ENCODE results near the gene SSC4D. TPM values are rescaled to one million over a fixed set of nuclear protein-coding genes. Genes with fewer than 3 reads are reported as not detected.
"Not testable (repeated sequence)": the region's sequence is repeated elsewhere in the genome, so short reads cannot be mapped to it uniquely, and the experiment has no call there.

The SSC4D gene
- total RNA-seq, 2 experiments from 2014 or later: 0.32 to 0.60 TPM

DNA sequence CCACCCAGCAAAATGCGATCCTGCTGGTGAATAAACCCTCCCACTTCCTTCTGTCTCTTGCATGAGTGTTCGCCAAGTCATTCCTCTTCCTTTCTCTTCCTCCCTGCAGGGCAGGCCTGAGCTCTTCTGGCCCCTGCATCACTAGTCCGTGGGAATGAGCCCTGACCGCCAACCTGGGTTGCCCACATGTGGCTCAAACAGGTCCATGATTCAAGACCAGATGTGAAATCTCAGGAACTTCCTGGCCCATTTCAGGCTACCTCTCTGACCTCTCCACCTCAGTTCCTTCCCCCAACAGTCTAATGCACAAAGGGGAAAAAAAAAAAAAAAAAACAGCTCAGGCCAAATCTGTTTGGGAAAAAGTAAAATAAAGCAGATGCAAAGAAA lies 45.3 kb downstream of the SSC4D start:
- H3K27me3 Mint-ChIP-seq: no peaks in the 10 kb centered on the region
- ChIA-PET POLR2A (no interaction called here), CTCF (interaction anchor here (0.6 to 2.3 kb wide), 5 partner anchors 10 to 50 kb away, joined by 3 to 9 read pairs (median 4); no protein-coding TSS in a partner anchor)
- H3K4me1 Mint-ChIP-seq: peaks cover 36% of the 10 kb centered on the region
- peak overlapping the region; percentile 91 for H3K27ac Mint-ChIP-seq
- peak overlapping the region; percentile 19 for H3K4me3 Mint-ChIP-seq
- DNase-seq: no peak
- no peaks in the 10 kb centered on the region for H3K36me3 Mint-ChIP-seq (ENCODE audit: low read depth)
- no peaks in the 10 kb centered on the region for H3K9me3 Mint-ChIP-seq

DNA sequence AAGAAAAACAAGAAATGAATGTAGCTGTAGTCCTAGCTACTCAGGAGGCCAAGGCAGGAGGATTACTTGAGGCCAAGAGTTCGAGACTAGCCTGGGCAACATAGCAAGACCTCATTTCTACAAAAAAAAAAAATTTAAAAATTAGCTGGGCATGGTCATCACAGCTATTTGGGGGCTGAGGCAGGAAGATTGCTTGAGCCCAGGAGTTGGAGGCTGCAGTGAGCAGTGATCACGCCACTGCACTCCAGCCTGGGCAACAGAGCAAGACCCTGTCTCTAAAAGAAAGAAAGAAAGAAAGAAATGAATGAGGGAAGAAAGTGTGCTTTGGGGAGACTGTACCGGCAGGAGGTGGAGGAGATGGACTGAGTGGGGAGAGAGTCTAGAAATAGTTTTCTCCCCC lies 45.7 kb downstream of the SSC4D start:
- H3K4me3 Mint-ChIP-seq: peak overlapping the region; percentile 19

DNA sequence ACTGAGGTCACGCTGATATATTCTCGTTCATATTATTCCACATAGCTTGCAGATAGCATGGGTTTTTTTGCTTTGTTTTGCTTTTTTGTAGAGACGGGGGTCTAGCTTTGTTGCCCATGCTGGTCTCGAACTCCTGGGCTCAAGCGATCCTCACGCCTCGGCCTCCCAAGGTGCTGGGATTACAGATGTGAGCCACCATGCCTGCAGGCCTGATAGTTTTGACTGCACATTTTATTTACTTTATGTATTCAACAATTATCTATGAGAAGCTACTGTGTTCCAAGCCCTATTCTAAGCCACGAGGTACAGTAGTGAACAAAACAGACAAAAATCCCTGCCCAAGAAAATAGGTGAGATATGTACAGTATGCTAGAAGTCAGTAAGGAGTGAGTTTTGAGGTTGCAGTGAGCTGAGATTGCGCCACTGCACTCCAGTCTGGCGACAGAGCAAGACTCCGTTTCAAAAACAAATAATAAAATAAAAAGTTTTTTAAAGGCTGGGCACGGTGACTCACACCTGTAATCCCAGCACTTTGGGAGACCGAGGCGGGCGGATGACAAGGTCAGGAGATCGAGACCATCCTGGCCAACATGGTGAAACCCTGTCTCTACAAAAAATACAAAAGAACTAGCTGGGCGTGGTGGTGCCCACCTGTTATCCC lies 49.4 kb downstream of the SSC4D start:
- CTCF ChIA-PET: interaction anchor here (0.5 to 3.1 kb wide), 8 partner anchors 9 to 1077 kb away, joined by 3 to 32 read pairs (median 5); no protein-coding TSS in a partner anchor
- no peaks in the 10 kb centered on the region for H3K27me3 Mint-ChIP-seq
- H3K9me3 Mint-ChIP-seq: no peaks in the 10 kb centered on the region
- POLR2A ChIA-PET: interaction anchor here (0.6 kb wide), 1 partner anchor 175 kb away, joined by 3 read pairs; no protein-coding TSS in a partner anchor
- DNase-seq: no peak
- H3K36me3 Mint-ChIP-seq (ENCODE audit: low read depth): peaks cover 22% of the 10 kb centered on the region
- peaks cover 49% of the 10 kb centered on the region for H3K4me1 Mint-ChIP-seq
- H3K4me3 Mint-ChIP-seq: peak overlapping the region; percentile 84
- H3K27ac Mint-ChIP-seq: peak overlapping the region; percentile 97

More for the DNA sequence above, 45.7 kb downstream of the SSC4D start:
- H3K27me3 Mint-ChIP-seq; H3K36me3 Mint-ChIP-seq (ENCODE audit: low read depth); POLR2A ChIA-PET; DNase-seq; H3K9me3 Mint-ChIP-seq: not testable (repeated sequence)
- H3K27ac Mint-ChIP-seq: peak overlapping the region; percentile 91
- CTCF ChIA-PET: interaction anchor here (1.0 to 2.3 kb wide), 4 partner anchors 11 to 50 kb away, joined by 3 to 9 read pairs (median 4); no protein-coding TSS in a partner anchor
- H3K4me1 Mint-ChIP-seq: peaks cover 36% of the 10 kb centered on the region

DNA sequence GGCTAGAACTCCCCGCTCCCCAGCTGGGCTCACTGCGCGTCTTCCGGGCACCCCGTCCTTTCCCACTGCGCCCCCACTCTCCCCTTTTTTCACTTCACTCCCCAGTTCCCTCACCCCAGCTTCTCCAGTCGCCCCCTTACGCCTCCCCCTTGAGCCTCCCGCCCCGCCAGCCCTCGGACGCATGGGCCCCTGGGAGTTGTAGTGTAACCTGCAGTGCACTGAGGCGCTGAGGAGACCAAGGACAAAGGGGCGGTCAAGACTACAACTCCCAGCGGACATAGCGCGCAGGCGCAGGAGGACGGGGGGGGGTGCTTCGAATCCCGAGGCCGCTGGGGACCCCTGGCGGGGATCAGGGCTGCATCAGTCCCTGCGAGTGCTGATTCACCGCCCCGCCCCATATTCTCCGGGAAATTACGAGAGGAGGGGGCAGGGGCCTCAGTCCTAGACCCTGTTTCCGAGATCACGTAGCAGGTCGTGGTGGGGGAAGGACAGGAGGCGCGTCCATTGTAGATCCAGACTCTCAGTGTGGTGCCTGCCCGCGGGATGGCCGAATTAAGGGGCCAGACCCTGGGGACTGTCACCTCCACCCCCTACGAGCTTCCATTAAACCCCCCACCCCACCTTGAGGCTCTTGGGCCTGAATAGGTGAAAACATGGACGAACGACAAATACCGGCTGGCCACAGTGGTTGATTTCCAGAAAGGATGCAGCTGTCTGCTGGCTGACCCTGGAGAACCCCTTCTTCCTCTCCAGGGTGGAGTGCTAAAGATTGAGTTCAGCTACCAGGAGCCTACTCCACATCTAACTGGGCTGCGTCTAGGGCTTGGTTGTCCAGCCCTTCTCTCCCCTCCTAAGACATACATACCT lies 50.2 kb downstream of the SSC4D start:
- peak; percentile 97 for DNase-seq
- POLR2A ChIA-PET: interaction anchor here (1.0 kb wide), 1 partner anchor 42 kb away, joined by 3 read pairs; no protein-coding TSS in a partner anchor
- CTCF ChIA-PET: interaction anchor here (0.5 to 3.1 kb wide), 14 partner anchors 9 to 1078 kb away, joined by 3 to 32 read pairs (median 4); no protein-coding TSS in a partner anchor
- Mint-ChIP-seq H3K9me3 (no peaks in the 10 kb centered on the region), H3K27ac (peak overlapping the region; percentile 97), H3K36me3 (ENCODE audit: low read depth) (peaks cover 27% of the 10 kb centered on the region), H3K27me3 (no peaks in the 10 kb centered on the region), H3K4me3 (peak overlapping the region; percentile 84), H3K4me1 (peaks cover 48% of the 10 kb centered on the region)

DNA sequence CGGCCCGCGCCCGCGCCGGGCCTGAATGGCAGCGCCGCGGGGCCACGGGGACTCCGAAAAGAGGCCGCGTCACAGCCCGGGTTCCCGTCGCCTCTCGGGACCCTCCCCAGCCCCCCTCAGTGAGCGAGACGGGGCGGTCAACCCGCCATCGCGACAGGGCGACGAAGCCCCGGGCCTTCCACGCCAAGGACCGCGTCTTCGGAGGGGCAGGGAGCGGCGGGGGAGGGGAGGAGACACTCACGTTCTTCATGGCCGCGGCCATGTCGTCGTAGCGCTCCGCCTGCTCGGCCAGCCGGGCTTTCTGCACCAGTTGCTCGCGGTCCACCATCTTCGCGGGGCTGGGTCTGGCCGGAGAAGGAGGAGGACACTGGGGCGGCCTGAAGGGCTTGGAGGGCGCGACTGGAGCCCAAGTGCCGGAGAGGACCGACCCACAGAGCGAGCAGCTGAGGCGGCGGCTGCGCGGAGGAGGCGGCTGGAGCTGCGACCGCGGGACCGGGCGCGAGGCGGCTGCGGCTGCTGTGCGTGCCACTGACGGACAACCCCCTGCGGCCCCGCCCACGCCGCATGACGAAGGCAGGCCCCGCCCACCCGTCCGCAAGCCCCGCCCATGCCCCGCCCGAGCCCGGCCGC lies 50.9 kb downstream of the SSC4D start, which contains the start of gene YWHAG:
YWHAG (minus strand) TSS at position 511 of the 630 bp plus-strand sequence; CDS start at position 328, 183 bp downstream.
- Mint-ChIP-seq H3K36me3 (ENCODE audit: low read depth) (peaks cover 30% of the 10 kb centered on the region), H3K27ac (peak within 1 kb of the TSS; percentile 97), H3K4me3 (peak within 1 kb of the TSS; percentile 92), H3K4me1 (peaks cover 42% of the 10 kb centered on the region), H3K27me3 (no peaks in the 10 kb centered on the region), H3K9me3 (no peaks in the 10 kb centered on the region)
- CTCF ChIA-PET: interaction anchor here (0.5 to 3.1 kb wide), 13 partner anchors 8 to 457 kb away, joined by 3 to 32 read pairs (median 4); no protein-coding TSS in a partner anchor
- DNase-seq: peak; percentile 86
- POLR2A ChIA-PET: interaction anchor here (0.6 to 1.0 kb wide), 2 partner anchors 10 to 41 kb away, joined by 3 to 4 read pairs; no protein-coding TSS in a partner anchor

DNA sequence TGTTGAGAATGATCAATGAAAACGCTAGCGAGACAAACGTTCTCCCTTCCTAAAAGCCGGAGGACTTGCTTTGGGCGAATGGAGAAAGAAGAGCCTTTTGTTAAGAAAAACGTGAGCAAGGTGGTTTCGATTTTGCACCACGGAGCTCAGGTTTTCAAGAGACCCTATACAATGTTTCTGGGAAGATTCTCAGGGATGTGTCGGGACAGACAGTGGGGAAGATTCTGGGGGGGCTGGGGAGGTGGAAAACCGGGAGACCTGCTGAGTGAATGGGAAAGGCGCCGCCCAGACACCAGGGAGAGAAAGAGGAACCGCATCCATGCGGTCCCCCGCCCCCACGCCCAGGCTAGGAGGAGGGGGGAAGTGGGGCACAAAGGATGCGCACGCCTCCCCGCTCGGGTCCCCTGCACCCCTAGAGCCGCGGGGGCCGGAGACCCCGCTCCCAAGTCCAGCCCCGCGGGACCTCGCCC lies 51.5 kb downstream of the SSC4D start:
- peak overlapping the region; percentile 97 for H3K27ac Mint-ChIP-seq
- no peaks in the 10 kb centered on the region for H3K9me3 Mint-ChIP-seq
- CTCF ChIA-PET: interaction anchor here (0.5 to 3.1 kb wide), 9 partner anchors 7 to 456 kb away, joined by 3 to 32 read pairs (median 5); no protein-coding TSS in a partner anchor
- peak; percentile 61 for DNase-seq
- H3K4me1 Mint-ChIP-seq: peaks cover 40% of the 10 kb centered on the region
- POLR2A ChIA-PET: interaction anchor here (0.6 kb wide), 1 partner anchor 10 kb away, joined by 4 read pairs; no protein-coding TSS in a partner anchor
- H3K27me3 Mint-ChIP-seq: no peaks in the 10 kb centered on the region
- peaks cover 30% of the 10 kb centered on the region for H3K36me3 Mint-ChIP-seq (ENCODE audit: low read depth)
- H3K4me3 Mint-ChIP-seq: peak overlapping the region; percentile 92

DNA sequence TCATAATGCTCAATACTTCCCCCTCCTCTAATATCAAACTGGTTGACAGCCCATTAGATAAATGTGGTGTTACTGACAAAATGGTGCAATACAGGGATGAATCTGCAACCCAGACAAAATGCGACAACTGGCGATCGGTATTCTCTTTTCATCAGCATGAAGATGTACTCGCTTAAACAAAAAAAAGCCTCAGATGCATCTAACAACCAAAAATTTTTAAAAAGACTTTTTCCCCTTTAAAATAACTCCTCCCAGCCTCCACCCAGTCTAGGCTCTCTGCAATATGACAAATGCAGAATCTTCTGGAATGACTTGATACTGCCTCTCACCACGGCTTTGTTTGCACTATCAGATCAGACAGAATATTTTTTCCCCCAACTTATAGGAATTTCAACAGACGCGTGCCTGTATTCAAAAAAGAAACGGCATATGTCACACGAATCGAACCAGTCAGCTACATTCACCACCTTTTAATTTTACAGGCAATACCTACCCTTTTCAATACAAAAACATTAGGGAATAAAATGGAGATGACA lies 52.0 kb downstream of the SSC4D start:
- Mint-ChIP-seq H3K36me3 (ENCODE audit: low read depth) (peaks cover 33% of the 10 kb centered on the region), H3K27ac (peak overlapping the region; percentile 97), H3K4me1 (peaks cover 43% of the 10 kb centered on the region), H3K9me3 (no peaks in the 10 kb centered on the region), H3K4me3 (peak overlapping the region; percentile 92), H3K27me3 (no peaks in the 10 kb centered on the region)
- no peak for DNase-seq
- ChIA-PET CTCF (interaction anchor here (1.8 to 2.0 kb wide), 2 partner anchors 34 to 38 kb away, joined by 5 to 6 read pairs; no protein-coding TSS in a partner anchor), POLR2A (interaction anchor here (0.6 kb wide), 1 partner anchor 16 kb away, joined by 5 read pairs; no protein-coding TSS in a partner anchor)

DNA sequence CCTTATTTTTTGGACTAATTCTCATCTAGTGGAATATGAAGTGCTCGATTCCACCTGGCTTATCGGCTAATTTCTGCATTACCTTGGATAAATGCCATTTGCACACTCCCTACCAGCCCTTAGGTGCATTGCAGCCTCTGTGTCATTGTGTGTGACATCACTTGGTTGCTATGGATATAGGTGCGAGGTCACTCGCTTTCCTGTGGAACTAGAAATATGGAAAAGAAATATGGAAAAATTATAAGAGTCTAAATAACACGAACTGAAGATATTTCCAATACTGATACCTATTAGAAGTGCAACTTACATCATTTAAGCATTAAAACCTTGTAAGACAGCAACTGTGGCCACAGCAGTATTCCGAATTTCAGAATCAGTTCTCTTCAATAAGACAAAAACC lies 52.7 kb downstream of the SSC4D start:
- POLR2A ChIA-PET: no interaction called here
- H3K27me3 Mint-ChIP-seq: no peaks in the 10 kb centered on the region

DNA sequence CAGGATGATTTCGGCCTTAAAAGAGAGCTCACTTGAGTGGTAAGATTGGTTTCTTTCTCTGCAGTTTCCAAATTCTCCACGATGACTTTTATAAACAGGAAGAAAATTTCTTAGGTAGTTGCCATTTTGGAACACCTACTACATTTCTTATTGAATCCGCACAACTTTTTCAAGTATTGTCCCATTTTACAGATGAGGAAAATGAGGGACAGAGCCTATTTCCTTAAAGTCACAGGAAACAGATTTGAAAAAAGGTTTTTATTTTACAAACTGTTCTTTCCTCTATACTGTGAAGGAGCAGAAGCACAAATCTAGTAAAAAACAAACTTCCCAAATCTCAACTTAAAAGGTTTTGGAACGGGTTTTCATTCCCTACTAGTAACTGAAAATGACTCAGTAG lies 53.4 kb downstream of the SSC4D start:
- H3K36me3 Mint-ChIP-seq (ENCODE audit: low read depth): peaks cover 41% of the 10 kb centered on the region

More for the DNA sequence above, 52.7 kb downstream of the SSC4D start:
- H3K9me3 Mint-ChIP-seq: no peaks in the 10 kb centered on the region
- peak overlapping the region; percentile 97 for H3K27ac Mint-ChIP-seq
- H3K4me3 Mint-ChIP-seq: peak overlapping the region; percentile 92
- H3K4me1 Mint-ChIP-seq: peaks cover 50% of the 10 kb centered on the region
- CTCF ChIA-PET: interaction anchor here (1.8 kb wide), 1 partner anchor 34 kb away, joined by 6 read pairs; no protein-coding TSS in a partner anchor
- no peak for DNase-seq
- H3K36me3 Mint-ChIP-seq (ENCODE audit: low read depth): peaks cover 35% of the 10 kb centered on the region

DNA sequence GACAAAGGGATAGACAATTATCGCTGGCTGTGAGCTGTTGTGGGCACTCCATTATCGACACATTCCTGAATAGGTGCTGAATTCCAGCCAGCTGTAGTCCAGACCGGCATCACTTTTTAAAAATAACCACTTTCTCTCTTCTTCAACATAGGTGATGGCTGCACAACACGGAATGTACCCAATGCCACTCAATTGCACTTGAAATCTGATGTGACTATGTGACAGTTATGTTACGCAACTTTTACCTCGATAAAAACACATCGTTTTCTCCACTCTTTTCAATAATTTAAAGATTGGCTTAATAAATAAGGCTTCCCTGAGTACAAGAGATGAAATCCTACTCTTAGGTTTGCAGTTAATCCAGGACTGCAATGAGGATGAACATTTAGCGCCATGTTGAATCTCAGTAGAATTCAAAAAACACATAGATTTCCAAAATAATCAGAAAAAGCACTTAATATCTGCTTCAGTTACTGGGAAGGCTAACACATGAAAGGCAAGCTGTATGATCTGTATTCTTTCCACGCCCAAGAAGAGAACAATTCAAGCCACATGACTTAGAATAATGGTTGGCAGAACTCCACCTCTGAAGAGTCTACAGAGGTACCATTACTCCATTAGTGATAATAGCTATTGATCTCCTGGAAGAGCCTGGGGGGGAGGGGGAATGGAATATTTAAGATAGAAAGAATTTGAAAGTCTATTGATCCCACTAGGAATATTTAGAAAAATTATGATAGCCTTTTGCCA lies 54.3 kb downstream of the SSC4D start:
- no peaks in the 10 kb centered on the region for H3K27me3 Mint-ChIP-seq
- H3K4me1 Mint-ChIP-seq: peaks cover 59% of the 10 kb centered on the region
- H3K4me3 Mint-ChIP-seq: no peak overlapping the region
- H3K27ac Mint-ChIP-seq: no peak overlapping the region
- H3K36me3 Mint-ChIP-seq (ENCODE audit: low read depth): peaks cover 48% of the 10 kb centered on the region
- no peaks in the 10 kb centered on the region for H3K9me3 Mint-ChIP-seq
- POLR2A ChIA-PET: interaction anchor here (0.5 kb wide), 1 partner anchor 14 kb away, joined by 3 read pairs; no protein-coding TSS in a partner anchor
- no peak for DNase-seq
- CTCF ChIA-PET: interaction anchor here (0.7 kb wide), 1 partner anchor 14 kb away, joined by 5 read pairs; no protein-coding TSS in a partner anchor

More for the DNA sequence above, 53.4 kb downstream of the SSC4D start:
- H3K9me3 Mint-ChIP-seq: no peaks in the 10 kb centered on the region
- H3K4me1 Mint-ChIP-seq: peaks cover 52% of the 10 kb centered on the region
- H3K27ac Mint-ChIP-seq: no peak overlapping the region
- no peaks in the 10 kb centered on the region for H3K27me3 Mint-ChIP-seq
- H3K4me3 Mint-ChIP-seq: no peak overlapping the region
- DNase-seq: no peak
- POLR2A ChIA-PET: interaction anchor here (0.5 kb wide), 1 partner anchor 15 kb away, joined by 3 read pairs; no protein-coding TSS in a partner anchor
- CTCF ChIA-PET: no interaction called here

DNA sequence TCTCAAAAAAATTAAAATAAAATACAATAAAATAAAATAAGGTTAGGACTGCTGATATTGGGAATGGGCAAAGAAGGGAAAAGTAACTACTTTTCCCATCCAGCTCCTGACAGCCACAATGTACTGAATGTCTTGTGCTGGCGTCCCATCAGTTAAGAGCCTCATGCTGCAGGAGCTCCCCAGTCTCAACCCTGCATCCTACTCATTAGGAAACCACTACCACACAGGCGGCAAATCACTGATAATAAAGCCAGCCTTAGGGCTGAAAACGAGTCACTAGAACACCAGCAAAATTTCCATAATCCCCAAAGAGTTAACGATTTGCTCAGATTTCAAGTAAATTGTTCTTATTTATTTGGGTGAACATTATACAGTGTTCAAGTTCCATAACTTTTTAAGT lies 55.0 kb downstream of the SSC4D start:
- POLR2A ChIA-PET: no interaction called here
- H3K4me3 Mint-ChIP-seq: no peak overlapping the region
- H3K36me3 Mint-ChIP-seq (ENCODE audit: low read depth): peaks cover 52% of the 10 kb centered on the region
- no peaks in the 10 kb centered on the region for H3K9me3 Mint-ChIP-seq
- no peaks in the 10 kb centered on the region for H3K27me3 Mint-ChIP-seq
- H3K4me1 Mint-ChIP-seq: peaks cover 58% of the 10 kb centered on the region
- CTCF ChIA-PET: interaction anchor here (0.7 kb wide), 1 partner anchor 13 kb away, joined by 5 read pairs; no protein-coding TSS in a partner anchor
- no peak overlapping the region for H3K27ac Mint-ChIP-seq
- DNase-seq: no peak
